Lower leg skin (tissue), 3 donors: Measurements from ENCODE around the gene SOX11.

Experiments used
- POLR2A ChIP-seq, 2 donors: fragments of 450-650 bp; IDR thresholded peaks; one replicate each; pipeline ENCODE4 v1.6.1; 2016 to 2017; ENCODE audit warnings: antibody characterized with exemption in 2 of 2, mild to moderate bottlenecking in 1 of 2, moderate library complexity in 1 of 2
- TF ChIP-seq, protein P1 (sequence below), 3 donors: fragments of 450-650 bp; IDR thresholded peaks; one replicate each; pipeline ENCODE4 v1.5.1; 2016; ENCODE audit warnings: antibody characterized with exemption in 3 of 3, mild to moderate bottlenecking in 3 of 3, moderate library complexity in 2 of 3

DNA sequence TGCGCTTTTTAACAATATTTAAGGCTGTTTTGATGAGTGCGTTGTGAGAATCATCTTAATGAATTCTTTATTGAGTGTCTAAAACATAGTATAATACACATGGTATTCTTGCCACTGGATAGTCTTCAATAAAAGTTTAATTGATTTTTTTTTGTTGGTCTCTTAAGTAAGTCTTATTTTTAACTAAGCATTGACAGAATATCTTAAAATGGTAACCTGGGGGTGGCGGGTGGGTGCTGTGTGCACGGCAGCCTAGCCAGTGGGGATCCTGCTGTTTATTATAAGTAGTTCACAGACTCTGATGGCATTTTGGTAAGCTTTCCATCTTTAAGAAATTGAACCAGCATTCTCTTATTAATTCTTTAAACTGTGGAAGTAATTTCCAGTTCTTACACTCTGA lies 6.0 kb downstream of the SOX11 start:
- TF ChIP-seq, protein P1, sequence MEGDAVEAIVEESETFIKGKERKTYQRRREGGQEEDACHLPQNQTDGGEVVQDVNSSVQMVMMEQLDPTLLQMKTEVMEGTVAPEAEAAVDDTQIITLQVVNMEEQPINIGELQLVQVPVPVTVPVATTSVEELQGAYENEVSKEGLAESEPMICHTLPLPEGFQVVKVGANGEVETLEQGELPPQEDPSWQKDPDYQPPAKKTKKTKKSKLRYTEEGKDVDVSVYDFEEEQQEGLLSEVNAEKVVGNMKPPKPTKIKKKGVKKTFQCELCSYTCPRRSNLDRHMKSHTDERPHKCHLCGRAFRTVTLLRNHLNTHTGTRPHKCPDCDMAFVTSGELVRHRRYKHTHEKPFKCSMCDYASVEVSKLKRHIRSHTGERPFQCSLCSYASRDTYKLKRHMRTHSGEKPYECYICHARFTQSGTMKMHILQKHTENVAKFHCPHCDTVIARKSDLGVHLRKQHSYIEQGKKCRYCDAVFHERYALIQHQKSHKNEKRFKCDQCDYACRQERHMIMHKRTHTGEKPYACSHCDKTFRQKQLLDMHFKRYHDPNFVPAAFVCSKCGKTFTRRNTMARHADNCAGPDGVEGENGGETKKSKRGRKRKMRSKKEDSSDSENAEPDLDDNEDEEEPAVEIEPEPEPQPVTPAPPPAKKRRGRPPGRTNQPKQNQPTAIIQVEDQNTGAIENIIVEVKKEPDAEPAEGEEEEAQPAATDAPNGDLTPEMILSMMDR (IDR thresholded peaks at IDR 0.05): no peak
- TF ChIP-seq POLR2A (IDR thresholded peaks at IDR 0.05): no peak
